ENCODE measurements around the gene GALNT2.

Gene GALNT2

DNA sequence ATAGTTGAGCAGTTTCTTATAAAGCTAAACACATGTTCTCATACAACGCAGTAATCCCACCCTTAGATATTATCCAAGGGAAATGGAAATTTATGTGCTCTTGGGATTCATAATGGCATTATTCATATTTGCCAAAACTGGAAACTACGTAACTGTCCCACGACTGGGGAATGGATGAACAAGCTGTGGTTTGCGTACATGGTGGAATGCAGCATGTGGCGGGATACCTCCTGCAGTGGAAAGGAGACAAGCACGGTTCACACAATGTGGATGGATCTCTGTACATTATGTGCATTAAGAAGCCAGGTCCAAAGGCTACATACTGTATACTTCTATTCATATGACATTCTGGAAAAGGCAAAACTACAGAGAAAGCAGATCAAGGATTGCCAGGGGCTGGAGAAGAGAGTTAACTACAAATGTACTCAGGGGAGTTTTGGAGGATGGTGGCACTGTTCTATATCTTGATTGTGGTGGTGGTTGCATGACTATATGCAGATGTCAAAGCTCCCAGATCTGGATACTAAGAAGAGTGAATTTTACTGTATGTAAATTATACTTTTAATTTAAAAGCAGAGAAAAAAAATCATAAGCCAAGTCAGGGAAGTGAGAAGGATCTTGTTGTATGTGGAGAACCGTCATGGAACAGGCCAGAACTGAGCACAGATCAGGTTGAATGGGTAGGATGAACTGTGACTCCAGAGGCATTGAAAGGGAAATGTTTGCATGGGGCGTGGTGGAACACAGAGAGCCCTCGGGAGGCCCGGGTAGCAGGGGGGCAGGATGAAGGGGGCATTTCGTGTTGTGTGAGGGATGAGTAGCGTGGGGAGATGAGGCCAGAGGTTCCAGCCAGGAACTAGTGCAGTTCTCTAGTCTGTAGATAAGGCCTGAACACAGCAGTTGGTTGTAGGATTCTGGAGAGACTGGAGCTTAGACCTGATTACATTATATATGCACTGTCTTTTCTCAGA lies 90.7 kb downstream of the GALNT2 start:
- no peak for DNase-seq (ENCODE audit: low read depth)
- H3K4me3 ChIP-seq (ENCODE audit: low read depth, low read length): no peak overlapping the region
- TF ChIP-seq, protein P1, sequence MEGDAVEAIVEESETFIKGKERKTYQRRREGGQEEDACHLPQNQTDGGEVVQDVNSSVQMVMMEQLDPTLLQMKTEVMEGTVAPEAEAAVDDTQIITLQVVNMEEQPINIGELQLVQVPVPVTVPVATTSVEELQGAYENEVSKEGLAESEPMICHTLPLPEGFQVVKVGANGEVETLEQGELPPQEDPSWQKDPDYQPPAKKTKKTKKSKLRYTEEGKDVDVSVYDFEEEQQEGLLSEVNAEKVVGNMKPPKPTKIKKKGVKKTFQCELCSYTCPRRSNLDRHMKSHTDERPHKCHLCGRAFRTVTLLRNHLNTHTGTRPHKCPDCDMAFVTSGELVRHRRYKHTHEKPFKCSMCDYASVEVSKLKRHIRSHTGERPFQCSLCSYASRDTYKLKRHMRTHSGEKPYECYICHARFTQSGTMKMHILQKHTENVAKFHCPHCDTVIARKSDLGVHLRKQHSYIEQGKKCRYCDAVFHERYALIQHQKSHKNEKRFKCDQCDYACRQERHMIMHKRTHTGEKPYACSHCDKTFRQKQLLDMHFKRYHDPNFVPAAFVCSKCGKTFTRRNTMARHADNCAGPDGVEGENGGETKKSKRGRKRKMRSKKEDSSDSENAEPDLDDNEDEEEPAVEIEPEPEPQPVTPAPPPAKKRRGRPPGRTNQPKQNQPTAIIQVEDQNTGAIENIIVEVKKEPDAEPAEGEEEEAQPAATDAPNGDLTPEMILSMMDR (IDR thresholded peaks at IDR 0.05; ENCODE audit: control insufficient read depth, extremely low read depth, insufficient read depth): no peak

DNA sequence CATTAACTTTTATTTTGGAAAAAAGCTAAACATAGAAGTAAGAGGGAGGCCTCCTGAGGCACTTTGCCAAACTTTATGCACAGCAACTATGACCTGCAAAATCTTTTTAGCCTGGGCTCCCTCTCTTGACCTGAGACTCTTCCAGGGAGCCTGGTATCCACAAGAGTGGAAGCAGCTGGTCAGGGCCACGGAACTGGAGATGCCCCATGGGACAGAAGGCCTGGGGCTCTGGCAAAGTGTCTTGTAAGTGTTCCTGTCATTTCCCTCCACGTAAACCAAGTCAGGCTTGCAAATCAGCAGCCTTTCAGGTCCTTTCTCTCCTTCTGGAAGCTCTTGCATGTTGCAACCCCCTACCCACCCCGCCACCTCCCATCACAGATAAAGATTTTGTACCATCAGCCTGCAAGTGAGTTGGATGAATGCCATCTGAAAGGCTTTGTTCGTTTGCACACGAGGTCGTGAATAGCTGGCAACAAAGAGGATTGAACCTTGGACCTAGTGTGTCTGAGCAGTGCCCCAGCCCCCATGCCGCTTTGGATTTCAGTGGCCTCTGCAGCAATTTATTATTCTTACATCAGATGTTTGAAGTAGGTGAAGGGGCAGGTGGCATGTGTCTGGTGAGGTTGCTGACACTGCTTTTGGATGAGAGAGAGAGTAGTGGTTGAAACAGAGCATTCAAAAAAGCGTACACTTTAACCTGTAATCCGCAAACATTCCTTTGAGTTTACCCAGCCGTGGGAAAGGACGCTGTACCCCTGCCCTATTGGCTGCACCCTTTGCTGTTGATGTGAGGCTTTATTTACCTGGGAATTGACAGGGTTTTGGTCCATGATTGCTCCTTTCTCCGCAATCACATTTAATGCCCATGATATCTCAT lies 91.6 kb downstream of the GALNT2 start:
- DNase-seq (ENCODE audit: low read depth): peak; percentile 77
- H3K4me3 ChIP-seq (ENCODE audit: low read depth, low read length): no peak overlapping the region

DNA sequence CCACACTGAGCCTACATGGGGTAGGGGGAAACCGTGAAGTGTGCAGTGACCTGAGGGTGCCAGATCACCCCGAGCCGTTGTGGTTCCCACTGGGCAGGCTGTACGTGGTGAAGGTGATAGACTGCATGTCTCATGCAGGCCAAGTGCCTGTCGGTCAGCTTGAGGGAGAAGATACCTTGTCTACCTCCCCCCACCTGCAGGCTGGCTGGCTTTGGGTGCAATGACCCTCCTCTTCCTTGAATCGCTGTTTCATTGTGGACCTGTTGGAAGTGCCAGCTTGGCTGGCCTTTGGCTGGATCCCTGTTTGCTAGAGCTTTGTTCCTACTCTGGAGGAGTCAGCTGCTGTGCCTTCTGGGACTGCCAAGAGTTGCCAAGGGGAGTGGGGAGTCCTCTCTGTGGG lies 92.5 kb downstream of the GALNT2 start:
- DNase-seq (ENCODE audit: low read depth): no peak
- H3K4me3 ChIP-seq (ENCODE audit: low read depth, low read length): no peak overlapping the region
- TF ChIP-seq, protein P1 (IDR thresholded peaks at IDR 0.05; ENCODE audit: control insufficient read depth, extremely low read depth, insufficient read depth): no peak

More for the DNA sequence above, 91.6 kb downstream of the GALNT2 start:
- TF ChIP-seq, protein P1 (IDR thresholded peaks at IDR 0.05; ENCODE audit: control insufficient read depth, extremely low read depth, insufficient read depth): no peak

DNA sequence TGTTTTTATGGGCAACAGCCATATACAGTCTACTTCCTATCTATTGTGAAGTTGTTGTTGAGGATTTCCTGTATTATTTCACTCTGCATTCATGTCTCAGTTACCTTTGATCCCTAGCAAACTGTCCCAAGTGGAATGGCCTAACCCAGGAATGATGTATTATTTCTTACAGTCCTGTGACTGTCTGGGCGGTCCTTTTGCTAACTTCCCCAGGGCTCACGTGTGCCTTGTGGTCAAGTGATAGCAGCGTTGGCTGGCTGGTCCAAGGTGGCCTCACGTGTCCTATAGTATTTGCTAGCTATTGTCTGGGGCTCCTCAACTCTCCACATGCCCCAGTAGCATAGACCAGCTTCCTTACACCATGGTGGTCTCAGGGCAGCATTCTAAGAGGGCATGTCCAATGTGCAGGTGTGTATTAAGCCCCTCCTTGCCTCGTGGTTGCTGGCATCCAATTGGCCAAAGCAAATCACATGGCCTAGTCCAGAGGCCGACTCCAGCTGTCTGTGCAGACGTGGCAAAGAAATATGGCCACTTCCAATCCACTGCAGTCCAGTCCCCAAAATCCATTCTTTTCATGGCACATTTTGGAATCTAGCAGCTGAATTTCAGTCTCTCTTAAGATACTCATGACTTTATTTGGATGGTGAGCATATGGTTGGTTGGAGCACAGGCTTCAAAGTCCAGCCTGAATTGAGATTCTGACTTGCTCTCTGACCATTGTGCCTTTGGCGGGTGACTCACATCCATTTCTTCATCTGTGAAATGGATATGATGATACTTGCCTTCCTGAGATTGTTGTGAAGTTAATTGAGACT lies 94.1 kb downstream of the GALNT2 start:
- DNase-seq (ENCODE audit: low read depth): no peak
- H3K4me3 ChIP-seq (ENCODE audit: low read depth, low read length): no peak overlapping the region
- TF ChIP-seq, protein P1 (IDR thresholded peaks at IDR 0.05; ENCODE audit: control insufficient read depth, extremely low read depth, insufficient read depth): no peak

DNA sequence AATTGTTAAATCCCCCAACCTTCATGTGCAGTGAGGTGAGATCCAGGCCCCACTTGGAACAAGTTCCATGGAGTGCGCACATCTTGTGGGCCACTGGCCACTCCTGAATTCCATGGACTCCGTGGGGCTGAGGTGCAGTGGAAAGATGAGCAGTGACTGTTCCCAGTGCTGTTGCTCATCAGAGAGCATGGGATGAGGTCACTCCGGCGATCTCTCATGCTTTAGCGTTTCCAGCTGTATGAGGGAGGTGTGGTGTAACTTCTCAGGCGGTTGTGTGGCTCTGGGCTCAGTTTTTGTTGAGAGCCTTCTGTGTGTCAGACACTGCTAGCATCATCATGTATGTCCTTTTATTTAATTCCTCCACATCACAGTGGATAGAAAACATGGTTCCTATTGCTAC lies 96.2 kb downstream of the GALNT2 start:
- DNase-seq (ENCODE audit: low read depth): no peak
- H3K4me3 ChIP-seq (ENCODE audit: low read depth, low read length): no peak overlapping the region
- TF ChIP-seq, protein P1 (IDR thresholded peaks at IDR 0.05; ENCODE audit: control insufficient read depth, extremely low read depth, insufficient read depth): no peak

DNA sequence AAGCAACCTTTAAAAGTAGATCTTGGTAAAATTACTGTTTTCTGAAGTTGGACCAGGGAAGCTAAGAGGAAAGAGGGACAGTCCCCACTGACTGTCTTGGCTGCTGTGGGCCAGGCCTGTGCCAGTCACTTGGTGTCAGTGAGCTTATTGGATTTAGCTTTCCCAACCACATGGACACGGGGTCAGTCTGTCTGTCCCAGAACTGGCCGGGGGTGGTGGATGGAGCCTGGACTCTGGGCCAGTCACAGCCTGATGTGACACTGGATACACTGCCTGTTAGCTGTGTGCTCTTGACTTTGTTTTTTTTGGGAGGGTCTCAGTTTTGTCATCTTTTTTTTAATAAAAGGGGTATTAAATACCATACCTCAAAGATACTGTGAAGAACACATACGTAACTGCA lies 96.7 kb downstream of the GALNT2 start:
- H3K4me3 ChIP-seq (ENCODE audit: low read depth, low read length): no peak overlapping the region
- DNase-seq (ENCODE audit: low read depth): no peak
- TF ChIP-seq, protein P1 (IDR thresholded peaks at IDR 0.05; ENCODE audit: control insufficient read depth, extremely low read depth, insufficient read depth): no peak
